ENCODE measurements around the gene LRRC31.

LRRC31 gene

GRCh38 chr3:169812332-169813235, 57.2 kb downstream of the LRRC31 start, which contains the start of the genes LRRC34 and LRRIQ4:
LRRC34 (minus strand) TSS chr3:169812904; CDS start chr3:169812548, 356 bp downstream.
LRRIQ4 (plus strand) TSS chr3:169812870; CDS start chr3:169821922, 9,052 bp downstream.
- peak; percentile 93 for DNase-seq

- DNase-seq = peak; percentile 80
Observed at GRCh38 chr3:169811631-169812331, 58.0 kb downstream of the LRRC31 start.

- peak; percentile 15 for DNase-seq
Observed at GRCh38 chr3:169809230-169809795, 60.4 kb downstream of the LRRC31 start.

GRCh38 chr3:169804681-169805080, 65.1 kb downstream of the LRRC31 start:
- DNase-seq = no peak

GRCh38 chr3:169792359-169792758, 77.4 kb downstream of the LRRC31 start:
- DNase-seq = no peak

GRCh38 chr3:169790687-169791429, 78.9 kb downstream of the LRRC31 start:
- DNase-seq = no peak

- DNase-seq = no peak
Observed at GRCh38 chr3:169790219-169790618, 79.5 kb downstream of the LRRC31 start.

Measured in hematopoietic multipotent progenitor cell treated with erythropoietin and hydrocortisone succinate and interleukin-3 and kit ligand, for 6 days (in vitro differentiated cells).